Trophoblast cell (in vitro differentiated cells and primary cell): ENCODE measurements around the gene ABCC8.

ENCODE experiments used
- DNase-seq, 2 donors: peaks; one replicate each; pipeline ENCODE4 v3.0.0-alpha.2; 2016
- H2AFZ ChIP-seq: 2 replicates; pipeline ENCODE4 v1.6.1; 2013; ENCODE audit warnings: low read length, moderate library complexity, mild to moderate bottlenecking; ENCODE audit not compliant: insufficient read depth, poor library complexity
- H2AK5ac ChIP-seq: 2 replicates; pipeline ENCODE4 v1.6.1; 2013; ENCODE audit warnings: mild to moderate bottlenecking, low read length
- H2BK120ac ChIP-seq: 2 replicates; pipeline ENCODE4 v1.6.1; 2013; ENCODE audit warnings: low read length, mild to moderate bottlenecking, moderate library complexity; ENCODE audit not compliant: insufficient read depth, poor library complexity
- H2BK12ac ChIP-seq: 2 replicates; pipeline ENCODE4 v1.6.1; 2013; ENCODE audit warnings: mild to moderate bottlenecking, low read length, moderate library complexity
- H2BK5ac ChIP-seq: 2 replicates; pipeline ENCODE4 v1.6.1; 2013; ENCODE audit warnings: low read length, low read depth, moderate library complexity, mild to moderate bottlenecking; ENCODE audit not compliant: poor library complexity
- H3K14ac ChIP-seq: 2 replicates; pipeline ENCODE4 v1.6.1; 2013; ENCODE audit warnings: mild to moderate bottlenecking, low read length
- H3K18ac ChIP-seq: 2 replicates; pipeline ENCODE4 v1.6.1; 2013; ENCODE audit warnings: mild to moderate bottlenecking, low read length
- H3K23ac ChIP-seq: 2 replicates; pipeline ENCODE4 v1.6.1; 2013; ENCODE audit warnings: low read length
- H3K27ac ChIP-seq: 2 replicates; pipeline ENCODE4 v1.5.1; 2013; ENCODE audit warnings: low read depth, mild to moderate bottlenecking, inconsistent platforms, low read length, moderate library complexity
- H3K27me3 ChIP-seq: 2 replicates; pipeline ENCODE4 v1.6.1; 2013; ENCODE audit warnings: inconsistent platforms, mild to moderate bottlenecking, low read length, moderate library complexity; ENCODE audit not compliant: insufficient read depth
- H3K36me3 ChIP-seq, 2 experiments: 1 replicate in 1 of 2; 2 replicates in 1 of 2; pipeline ENCODE4 v1.6.1; 2013; ENCODE audit warnings: low read length in 2 of 2, mild to moderate bottlenecking in 2 of 2, moderate library complexity in 1 of 2; ENCODE audit not compliant: insufficient read depth in 2 of 2, control insufficient read depth in 1 of 2
- H3K4ac ChIP-seq: 2 replicates; pipeline ENCODE4 v1.6.1; 2013; ENCODE audit warnings: low read depth, mild to moderate bottlenecking, low read length, moderate library complexity
- H3K4me1 ChIP-seq, 2 experiments: 1 replicate in 1 of 2; 2 replicates in 1 of 2; pipeline ENCODE4 v1.6.1; 2013; ENCODE audit warnings: low read length in 2 of 2, mild to moderate bottlenecking in 2 of 2, moderate library complexity in 1 of 2; ENCODE audit not compliant: insufficient read depth in 2 of 2, control insufficient read depth in 1 of 2
- H3K4me2 ChIP-seq: 2 replicates; pipeline ENCODE4 v1.6.1; 2013; ENCODE audit warnings: inconsistent platforms, mild to moderate bottlenecking, low read length, moderate library complexity
- H3K4me3 ChIP-seq: 2 replicates; pipeline ENCODE4 v1.5.1; 2013; ENCODE audit warnings: mild to moderate bottlenecking, low read depth, low read length, inconsistent platforms
- H3K79me1 ChIP-seq: one replicate; pipeline ENCODE4 v1.6.1; 2013; ENCODE audit warnings: low read length
- H3K79me2 ChIP-seq: 2 replicates; pipeline ENCODE4 v1.6.1; 2013; ENCODE audit warnings: low read length, mild to moderate bottlenecking; ENCODE audit not compliant: control insufficient read depth, insufficient read depth, poor library complexity
- H3K9ac ChIP-seq: 2 replicates; pipeline ENCODE4 v1.6.1; 2013; ENCODE audit warnings: mild to moderate bottlenecking, low read length
- H3K9me3 ChIP-seq: 2 replicates; pipeline ENCODE4 v1.6.1; 2013; ENCODE audit warnings: low read depth, mild to moderate bottlenecking, control low read depth, inconsistent platforms, low read length; ENCODE audit not compliant: insufficient read depth
- H4K12ac ChIP-seq: 2 replicates; pipeline ENCODE4 v1.6.1; 2013; ENCODE audit warnings: low read depth, mild to moderate bottlenecking, low read length, moderate library complexity
- H4K8ac ChIP-seq: 2 replicates; pipeline ENCODE4 v1.6.1; 2013; ENCODE audit warnings: low read depth, mild to moderate bottlenecking, low read length, moderate library complexity
- H4K91ac ChIP-seq: one replicate; pipeline ENCODE4 v1.6.1; 2013; ENCODE audit warnings: low read depth, mild to moderate bottlenecking, low read length, moderate library complexity
- WGBS: extraction: QIAGEN DNeasy Blood & Tissue Kit; methylation state at CpG from one replicate; pipeline ENCODE4 v1.1.7; 2013; ENCODE audit warnings: missing lambda C conversion rate; ENCODE audit not compliant: insufficient read length, insufficient coverage; ENCODE audit errors: extremely low coverage; 5-methylcytosine and 5-hydroxymethylcytosine counted together

Gene ABCC8

DNA sequence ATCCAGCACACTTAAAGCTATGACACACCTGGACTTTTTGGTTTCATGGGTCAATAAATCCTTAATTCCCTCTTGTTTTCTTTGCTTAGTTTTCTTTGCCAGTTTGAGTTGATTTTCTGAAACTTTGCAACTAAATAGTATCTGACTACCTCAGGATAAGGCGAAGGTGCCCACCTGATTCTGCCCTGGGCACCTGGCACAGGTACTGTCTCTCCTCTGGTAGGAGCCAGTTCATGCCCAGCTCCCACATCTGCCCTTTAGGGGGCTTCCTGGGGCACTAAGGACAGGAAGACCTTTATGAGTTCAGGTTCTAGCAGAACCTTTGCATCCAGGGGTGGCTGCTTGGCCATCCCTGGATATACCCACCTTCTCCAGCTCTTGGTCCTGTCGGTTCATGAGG is 68.6 kb downstream of the ABCC8 start:
- DNase-seq: no peak
- Histone ChIP-seq H2AK5ac (no peak overlapping the region), H3K4ac (no peak overlapping the region), H4K91ac (no peak overlapping the region), H3K4me1 (no peaks in the 10 kb centered on the region), H2BK5ac (no peak overlapping the region), H4K8ac (no peak overlapping the region), H2AFZ (no peak overlapping the region), H3K27me3 (no peaks in the 10 kb centered on the region), H3K79me2 (no peaks in the 10 kb centered on the region), H4K12ac (no peak overlapping the region), H3K9ac (no peak overlapping the region), H3K4me2 (no peak overlapping the region), H2BK12ac (no peak overlapping the region), H3K36me3 (no peaks in the 10 kb centered on the region), H3K18ac (no peak overlapping the region), H3K9me3 (no peaks in the 10 kb centered on the region), H3K23ac (no peak overlapping the region), H3K27ac (no peak overlapping the region), H3K79me1 (no peaks in the 10 kb centered on the region), H3K14ac (no peak overlapping the region), H2BK120ac (no peak overlapping the region), H3K4me3 (no peak overlapping the region)
- no CpG with 5 or more reads among the region's 2 CpGs for WGBS

DNA sequence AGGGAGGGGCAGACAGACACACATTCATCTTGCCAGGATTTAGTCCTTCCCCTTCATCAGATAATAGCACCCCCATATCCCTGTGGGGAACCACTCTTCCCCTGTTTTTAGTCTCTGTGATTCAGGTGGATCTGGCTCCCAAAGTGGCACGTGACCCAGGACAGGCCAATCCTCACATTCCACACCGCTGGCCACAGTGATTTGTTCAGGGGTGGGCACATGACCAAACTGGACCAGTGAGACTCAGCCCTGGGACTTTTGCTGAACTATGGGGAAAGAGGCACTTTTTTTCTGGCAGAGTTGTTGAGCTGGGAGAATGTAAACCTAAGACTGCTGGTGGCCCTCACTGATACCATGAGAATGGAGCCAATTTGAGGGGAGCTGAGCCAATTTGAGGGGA is 69.1 kb downstream of the ABCC8 start:
- Histone ChIP-seq H3K36me3 (no peaks in the 10 kb centered on the region), H3K4me1 (no peaks in the 10 kb centered on the region), H2BK5ac (no peak overlapping the region), H4K8ac (no peak overlapping the region), H3K4me3 (no peak overlapping the region), H3K18ac (no peak overlapping the region), H2AK5ac (no peak overlapping the region), H4K12ac (no peak overlapping the region), H3K27me3 (no peaks in the 10 kb centered on the region), H3K9ac (no peak overlapping the region), H3K79me1 (no peaks in the 10 kb centered on the region), H4K91ac (no peak overlapping the region), H3K14ac (no peak overlapping the region), H3K79me2 (no peaks in the 10 kb centered on the region), H3K4ac (no peak overlapping the region), H3K9me3 (no peaks in the 10 kb centered on the region), H3K23ac (no peak overlapping the region), H2BK120ac (no peak overlapping the region), H2BK12ac (no peak overlapping the region), H3K4me2 (no peak overlapping the region), H3K27ac (no peak overlapping the region), H2AFZ (no peak overlapping the region)
- WGBS: no CpG with 5 or more reads among the region's 2 CpGs
- no peak for DNase-seq

DNA sequence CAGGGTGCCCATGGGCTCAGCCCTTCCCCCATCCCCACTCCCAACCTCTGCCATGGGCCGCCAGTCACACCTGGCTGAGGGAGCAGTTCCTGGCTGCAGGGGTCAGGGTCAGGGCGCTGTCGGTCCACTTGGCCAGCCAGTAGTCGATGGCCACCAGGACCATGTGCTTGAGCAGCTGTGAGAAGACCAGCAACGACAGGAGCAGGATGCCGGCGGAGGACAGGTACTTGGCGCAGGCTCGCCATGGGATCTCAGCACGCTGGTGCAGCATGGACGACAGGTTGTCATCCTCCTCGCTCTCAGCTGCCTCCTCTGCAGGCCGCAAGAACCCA is 69.9 kb downstream of the ABCC8 start:
- Histone ChIP-seq H3K4ac (no peak overlapping the region), H3K79me2 (no peaks in the 10 kb centered on the region), H3K36me3 (no peaks in the 10 kb centered on the region), H4K91ac (no peak overlapping the region), H3K14ac (no peak overlapping the region), H4K8ac (no peak overlapping the region), H4K12ac (no peak overlapping the region), H3K9ac (no peak overlapping the region), H3K79me1 (no peaks in the 10 kb centered on the region), H3K4me1 (no peaks in the 10 kb centered on the region), H2BK120ac (no peak overlapping the region), H3K4me2 (no peak overlapping the region), H2BK5ac (no peak overlapping the region), H3K4me3 (no peak overlapping the region), H3K27ac (no peak overlapping the region), H2BK12ac (no peak overlapping the region), H2AFZ (no peak overlapping the region), H3K18ac (no peak overlapping the region), H3K23ac (no peak overlapping the region), H3K9me3 (no peaks in the 10 kb centered on the region), H2AK5ac (no peak overlapping the region), H3K27me3 (no peaks in the 10 kb centered on the region)
- WGBS: no CpG with 5 or more reads among the region's 13 CpGs
- no peak for DNase-seq

DNA sequence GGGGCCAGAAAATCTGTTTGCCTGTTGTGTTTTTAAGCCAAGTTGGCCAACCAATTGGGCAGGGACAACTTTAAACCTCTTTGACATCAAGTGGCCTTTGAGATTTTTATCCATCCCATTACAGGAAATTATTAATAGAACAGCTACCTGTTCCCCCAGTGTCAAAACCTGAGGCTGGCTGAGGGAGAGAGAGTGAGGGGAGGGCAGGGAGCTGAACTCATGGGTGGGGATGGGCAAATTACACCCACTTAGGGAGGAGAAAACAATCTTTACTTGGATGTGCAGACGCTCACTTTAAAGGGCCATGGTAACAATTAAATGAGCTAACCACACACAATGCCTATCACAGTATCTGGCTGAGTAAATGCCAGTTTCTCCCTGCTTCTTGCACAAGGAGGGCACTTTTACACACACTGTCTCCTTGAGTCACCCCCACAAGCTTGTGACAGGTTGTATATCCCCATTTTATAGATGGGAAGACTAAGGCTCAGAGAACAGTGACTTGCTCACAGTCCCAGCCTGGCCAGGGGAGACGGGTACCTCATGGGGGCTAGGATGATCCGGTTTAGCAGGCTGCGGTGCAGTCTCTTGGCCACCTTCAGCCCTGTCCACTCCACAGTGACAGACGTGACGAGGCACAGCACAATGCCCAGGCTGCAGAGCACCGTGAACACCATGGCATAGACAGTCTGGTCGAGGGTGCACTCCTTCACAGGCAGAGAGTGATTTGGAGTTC is 70.4 kb downstream of the ABCC8 start:
- no peak overlapping the region for H3K14ac ChIP-seq
- no peak overlapping the region for H3K18ac ChIP-seq
- no peak overlapping the region for H2BK120ac ChIP-seq
- no peaks in the 10 kb centered on the region for H3K27me3 ChIP-seq
- H3K9me3 ChIP-seq: no peaks in the 10 kb centered on the region
- DNase-seq: no peak
- H4K12ac ChIP-seq: no peak overlapping the region
- no peak overlapping the region for H4K8ac ChIP-seq
- H2BK5ac ChIP-seq: no peak overlapping the region
- no peak overlapping the region for H3K4me3 ChIP-seq
- no peaks in the 10 kb centered on the region for H3K4me1 ChIP-seq
- no peak overlapping the region for H3K4ac ChIP-seq
- no peak overlapping the region for H2BK12ac ChIP-seq
- H2AK5ac ChIP-seq: no peak overlapping the region
- no peak overlapping the region for H3K9ac ChIP-seq
- H4K91ac ChIP-seq: no peak overlapping the region
- H3K4me2 ChIP-seq: no peak overlapping the region
- no peak overlapping the region for H3K23ac ChIP-seq
- H3K79me1 ChIP-seq: no peaks in the 10 kb centered on the region
- H2AFZ ChIP-seq: no peak overlapping the region
- no peak overlapping the region for H3K27ac ChIP-seq
- H3K36me3 ChIP-seq: no peaks in the 10 kb centered on the region
- no CpG with 5 or more reads among the region's 8 CpGs for WGBS
- no peaks in the 10 kb centered on the region for H3K79me2 ChIP-seq
